H9 (cell line): ENCODE data around the gene STBD1. TPM values are rescaled to one million over a fixed set of nuclear protein-coding genes. Genes with fewer than 3 reads are reported as not detected.

Experiments
- DNase-seq: peaks from one replicate; pipeline ENCODE4 v3.0.0-alpha.2; 2017
- H2AFZ ChIP-seq: one replicate; pipeline ENCODE4 v1.6.1; 2013; ENCODE audit warnings: mild to moderate bottlenecking, low read length, control low read depth, moderate library complexity
- H2AK5ac ChIP-seq: 2 replicates; pipeline ENCODE4 v1.6.1; 2013; ENCODE audit warnings: low read length, control low read depth, mixed read lengths; ENCODE audit not compliant: insufficient read length
- H2BK120ac ChIP-seq: one replicate; pipeline ENCODE4 v1.6.1; 2013; ENCODE audit warnings: low read depth, mild to moderate bottlenecking, low read length, control low read depth, inconsistent platforms; ENCODE audit not compliant: poor library complexity, severe bottlenecking
- H2BK12ac ChIP-seq: 2 replicates; pipeline ENCODE4 v1.6.1; 2013; ENCODE audit warnings: low read length, control low read depth, mixed read lengths, low read depth; ENCODE audit not compliant: insufficient read length
- H2BK15ac ChIP-seq: 2 replicates; pipeline ENCODE4 v1.6.1; 2013; ENCODE audit warnings: low read depth, low read length, control low read depth
- H2BK20ac ChIP-seq: one replicate; pipeline ENCODE4 v1.6.1; 2013; ENCODE audit warnings: low read depth, mild to moderate bottlenecking, low read length, control low read depth, inconsistent platforms; ENCODE audit not compliant: poor library complexity, severe bottlenecking
- H2BK5ac ChIP-seq: 2 replicates; pipeline ENCODE4 v1.6.1; 2013; ENCODE audit warnings: low read length, control low read depth, mixed read lengths; ENCODE audit not compliant: insufficient read length
- H3K14ac ChIP-seq: 2 replicates; pipeline ENCODE4 v1.6.1; 2013; ENCODE audit warnings: low read length, control low read depth; ENCODE audit not compliant: insufficient read depth
- H3K18ac ChIP-seq: 2 replicates; pipeline ENCODE4 v1.6.1; 2013; ENCODE audit warnings: low read depth, mild to moderate bottlenecking, mixed read lengths, low read length, control low read depth; ENCODE audit not compliant: insufficient read length
- H3K23ac ChIP-seq: 2 replicates; pipeline ENCODE4 v1.6.1; 2013; ENCODE audit warnings: low read length, control low read depth, mixed read lengths, low read depth; ENCODE audit not compliant: insufficient read length
- H3K23me2 ChIP-seq: 2 replicates; pipeline ENCODE4 v1.6.1; 2013; ENCODE audit warnings: low read depth, mild to moderate bottlenecking, mixed read lengths, low read length, control low read depth; ENCODE audit not compliant: insufficient read length, poor library complexity, severe bottlenecking
- H3K27ac ChIP-seq: 2 replicates; pipeline ENCODE4 v1.5.1; 2013; ENCODE audit warnings: low read length, control low read depth, mixed read lengths, low read depth; ENCODE audit not compliant: insufficient read length
- H3K27me3 ChIP-seq: 2 replicates; pipeline ENCODE4 v1.6.1; 2013; ENCODE audit warnings: low read length, control low read depth, inconsistent platforms; ENCODE audit not compliant: insufficient read depth
- H3K4ac ChIP-seq: 2 replicates; pipeline ENCODE4 v1.6.1; 2013; ENCODE audit warnings: low read depth, mild to moderate bottlenecking, control low read depth, inconsistent platforms, low read length, moderate library complexity
- H3K4me1 ChIP-seq: 2 replicates; pipeline ENCODE4 v1.6.1; 2013; ENCODE audit warnings: low read length, control low read depth, inconsistent platforms; ENCODE audit not compliant: insufficient read depth
- H3K4me2 ChIP-seq: 2 replicates; pipeline ENCODE4 v1.6.1; 2013; ENCODE audit warnings: low read length, control low read depth, mixed read lengths; ENCODE audit not compliant: insufficient read length, insufficient read depth
- H3K56ac ChIP-seq: 2 replicates; pipeline ENCODE4 v1.6.1; 2013; ENCODE audit warnings: low read depth, mild to moderate bottlenecking, mixed read lengths, low read length, control low read depth; ENCODE audit not compliant: insufficient read length
- H3K79me1 ChIP-seq: 2 replicates; pipeline ENCODE4 v1.6.1; 2013; ENCODE audit warnings: low read depth, mild to moderate bottlenecking, moderate library complexity, low read length, control low read depth, inconsistent platforms; ENCODE audit not compliant: insufficient read depth, poor library complexity, severe bottlenecking
- H3K79me2 ChIP-seq: 2 replicates; pipeline ENCODE4 v1.6.1; 2013; ENCODE audit warnings: low read length, control low read depth, inconsistent platforms; ENCODE audit not compliant: insufficient read depth
- H3K9ac ChIP-seq: 2 replicates; pipeline ENCODE4 v1.6.1; 2013; ENCODE audit warnings: low read length, control low read depth, mixed read lengths; ENCODE audit not compliant: insufficient read length; ENCODE audit errors: extremely low read depth
- H3K9me3 ChIP-seq: one replicate; pipeline ENCODE4 v1.6.1; 2013; ENCODE audit warnings: low read depth, low read length, inconsistent platforms; ENCODE audit not compliant: control insufficient read depth
- H3T11ph ChIP-seq: one replicate; pipeline ENCODE4 v1.6.1; 2013; ENCODE audit warnings: mild to moderate bottlenecking, low read length, control low read depth, inconsistent platforms
- H4K20me1 ChIP-seq: one replicate; pipeline ENCODE4 v1.6.1; 2013; ENCODE audit not compliant: control insufficient read depth, insufficient read length, insufficient read depth
- H4K5ac ChIP-seq: 2 replicates; pipeline ENCODE4 v1.6.1; 2013; ENCODE audit warnings: low read depth, mild to moderate bottlenecking, mixed read lengths, low read length, control low read depth; ENCODE audit not compliant: insufficient read length
- H4K8ac ChIP-seq: replicated peaks from 2 replicates; pipeline ENCODE4 v1.6.1; 2013; ENCODE audit warnings: low read length, control low read depth, mixed read lengths, low read depth; ENCODE audit not compliant: insufficient read length
- H4K91ac ChIP-seq: 2 replicates; pipeline ENCODE4 v1.6.1; 2013; ENCODE audit warnings: low read depth, mild to moderate bottlenecking, moderate library complexity, mixed read lengths, low read length, control low read depth; ENCODE audit not compliant: insufficient read length
- H3K27ac Mint-ChIP-seq, 3 experiments: 2 replicates in 2 of 3; 3 replicates in 1 of 3; pipeline ENCODE4 v1.8.0; 2020 to 2021; ENCODE audit warnings: mixed read lengths in 3 of 3, mild to moderate bottlenecking in 1 of 3, moderate library complexity in 1 of 3
- H3K27me3 Mint-ChIP-seq: 2 replicates; pipeline ENCODE4 v1.8.0; 2021; ENCODE audit warnings: low read depth, mild to moderate bottlenecking, moderate library complexity, mixed read lengths
- H3K36me3 Mint-ChIP-seq, 3 experiments: 2 replicates in 2 of 3; 3 replicates in 1 of 3; pipeline ENCODE4 v1.8.0; 2020 to 2021; ENCODE audit warnings: low read depth in 3 of 3, mixed read lengths in 3 of 3; ENCODE audit not compliant: insufficient read depth in 1 of 3
- H3K4me1 Mint-ChIP-seq, 2 experiments: 2 replicates each; pipeline ENCODE4 v1.8.0; 2020; ENCODE audit warnings: mixed read lengths in 2 of 2
- H3K4me3 Mint-ChIP-seq, 2 experiments: 2 replicates in 1 of 2; 3 replicates in 1 of 2; pipeline ENCODE4 v1.8.0; 2020 to 2021; ENCODE audit warnings: mild to moderate bottlenecking in 2 of 2, mixed read lengths in 2 of 2, moderate library complexity in 1 of 2
- H3K9me3 Mint-ChIP-seq, 2 experiments: 2 replicates in 1 of 2; 3 replicates in 1 of 2; pipeline ENCODE4 v1.8.0; 2020; ENCODE audit warnings: mild to moderate bottlenecking in 2 of 2, mixed read lengths in 2 of 2, moderate library complexity in 1 of 2
- total RNA-seq: library from RNA; stranded (reverse); gene quantifications from 2 replicates; pipeline ENCODE4 v1.2.1, GENCODE V29; 2021
- TF ChIP-seq, protein P1 (sequence below): fragments of 200-600 bp; sonication (generic); conservative IDR thresholded peaks from 3 replicates; pipeline ENCODE4 v1.8.0; 2021; ENCODE audit warnings: antibody characterized with exemption, mild to moderate bottlenecking

STBD1 gene
- total RNA-seq, 1 experiment from 2014 or later: 1.1 TPM

DNA sequence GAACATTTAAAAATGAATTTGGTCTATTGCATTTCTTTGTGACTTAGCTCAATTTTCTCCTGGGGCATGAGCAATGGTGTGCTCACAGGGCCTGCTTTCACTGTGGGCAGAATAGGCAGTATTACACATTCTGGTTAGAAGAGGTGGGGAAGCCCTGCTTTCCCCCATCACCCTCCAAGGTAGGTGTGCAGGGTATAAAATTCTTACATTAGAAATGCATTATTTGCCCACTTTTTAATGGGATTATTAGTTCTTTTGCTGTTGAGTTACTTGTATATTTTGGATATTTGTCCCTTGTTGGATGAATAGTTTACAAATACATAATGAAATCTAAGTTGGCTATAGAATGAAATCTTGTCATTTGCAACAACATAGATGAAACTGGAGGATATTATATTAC is 8.3 kb upstream of the STBD1 start:
- no peaks in the 10 kb centered on the region for H3K27me3 ChIP-seq
- H3T11ph ChIP-seq: no peak overlapping the region
- H3K4me1 ChIP-seq: no peaks in the 10 kb centered on the region
- no peak overlapping the region for H2BK15ac ChIP-seq
- H3K36me3 Mint-ChIP-seq: peaks cover 1 to 10% (median 4%) of the 10 kb centered on the region in 3 experiments; a peak in 5 of 7 replicates
- no peak overlapping the region for H3K4me3 Mint-ChIP-seq
- H2BK20ac ChIP-seq: no peak overlapping the region
- DNase-seq: no peak
- TF ChIP-seq, protein P1, sequence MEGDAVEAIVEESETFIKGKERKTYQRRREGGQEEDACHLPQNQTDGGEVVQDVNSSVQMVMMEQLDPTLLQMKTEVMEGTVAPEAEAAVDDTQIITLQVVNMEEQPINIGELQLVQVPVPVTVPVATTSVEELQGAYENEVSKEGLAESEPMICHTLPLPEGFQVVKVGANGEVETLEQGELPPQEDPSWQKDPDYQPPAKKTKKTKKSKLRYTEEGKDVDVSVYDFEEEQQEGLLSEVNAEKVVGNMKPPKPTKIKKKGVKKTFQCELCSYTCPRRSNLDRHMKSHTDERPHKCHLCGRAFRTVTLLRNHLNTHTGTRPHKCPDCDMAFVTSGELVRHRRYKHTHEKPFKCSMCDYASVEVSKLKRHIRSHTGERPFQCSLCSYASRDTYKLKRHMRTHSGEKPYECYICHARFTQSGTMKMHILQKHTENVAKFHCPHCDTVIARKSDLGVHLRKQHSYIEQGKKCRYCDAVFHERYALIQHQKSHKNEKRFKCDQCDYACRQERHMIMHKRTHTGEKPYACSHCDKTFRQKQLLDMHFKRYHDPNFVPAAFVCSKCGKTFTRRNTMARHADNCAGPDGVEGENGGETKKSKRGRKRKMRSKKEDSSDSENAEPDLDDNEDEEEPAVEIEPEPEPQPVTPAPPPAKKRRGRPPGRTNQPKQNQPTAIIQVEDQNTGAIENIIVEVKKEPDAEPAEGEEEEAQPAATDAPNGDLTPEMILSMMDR: no peak
- H3K9ac ChIP-seq: no peak overlapping the region
- no peaks in the 10 kb centered on the region for H3K79me2 ChIP-seq
- no peak overlapping the region for H4K5ac ChIP-seq
- H2BK12ac ChIP-seq: no peak overlapping the region
- H3K56ac ChIP-seq: no peak overlapping the region
- H3K27me3 Mint-ChIP-seq: peaks cover 5% of the 10 kb centered on the region
- H3K27ac ChIP-seq: no peak overlapping the region
- peaks cover 4% of the 10 kb centered on the region for H3K9me3 ChIP-seq
- no peak overlapping the region for H2AK5ac ChIP-seq
- no peak overlapping the region for H3K27ac Mint-ChIP-seq
- no peak overlapping the region for H3K4me2 ChIP-seq
- H4K8ac ChIP-seq: no peak overlapping the region
- no peak overlapping the region for H3K23ac ChIP-seq
- no peak overlapping the region for H2BK120ac ChIP-seq
- H3K14ac ChIP-seq: no peak overlapping the region
- H3K18ac ChIP-seq: no peak overlapping the region
- no peaks in the 10 kb centered on the region for H3K23me2 ChIP-seq
- no peaks in the 10 kb centered on the region for H4K20me1 ChIP-seq
- H2BK5ac ChIP-seq: no peak overlapping the region
- H3K79me1 ChIP-seq: no peaks in the 10 kb centered on the region
- no peak overlapping the region for H3K4ac ChIP-seq
- no peak overlapping the region for H2AFZ ChIP-seq
- no peaks in the 10 kb centered on the region for H3K4me1 Mint-ChIP-seq
- H4K91ac ChIP-seq: no peak overlapping the region
- H3K9me3 Mint-ChIP-seq: peaks cover 11 to 22% of the 10 kb centered on the region in 2 experiments
